BLaER1 treated with 17β-estradiol and CSF1 and Interleukin-3, amounts not matched to agents 10 nM and 100 nM (cell line): ENCODE data around the gene ZC3HAV1L.
"Not testable (repeated sequence)": the region's sequence is repeated elsewhere in the genome, so short reads cannot be mapped to it uniquely, and the experiment has no call there.

Experiments
- H3K27ac ChIP-seq, 11 experiments: shearing (Covaris generic); formaldehyde crosslinking; 2 replicates each; pipeline ENCODE4 v1.8.1; 2022
- H3K27me3 ChIP-seq, 11 experiments: shearing (Covaris generic); formaldehyde crosslinking; 2 replicates each; pipeline ENCODE4 v1.8.1; 2022
- H3K36me3 ChIP-seq, 11 experiments: shearing (Covaris generic); formaldehyde crosslinking; 2 replicates each; pipeline ENCODE4 v1.8.1; 2022
- H3K4me1 ChIP-seq, 10 experiments: shearing (Covaris generic); formaldehyde crosslinking; 2 replicates each; pipeline ENCODE4 v1.8.1; 2022
- H3K4me2 ChIP-seq, 11 experiments: shearing (Covaris generic); formaldehyde crosslinking; 2 replicates each; pipeline ENCODE4 v1.8.1; 2022
- H3K4me3 ChIP-seq, 10 experiments: shearing (Covaris generic); formaldehyde crosslinking; 2 replicates each; pipeline ENCODE4 v1.8.1; 2022
- H3K9ac ChIP-seq, 11 experiments: shearing (Covaris generic); formaldehyde crosslinking; 2 replicates each; pipeline ENCODE4 v1.8.1; 2022
- H3K9me3 ChIP-seq, 11 experiments: shearing (Covaris generic); formaldehyde crosslinking; replicated peaks in 1 of 11; 2 replicates each; pipeline ENCODE4 v1.8.1; 2022
- H4K20me1 ChIP-seq, 11 experiments: shearing (Covaris generic); formaldehyde crosslinking; 2 replicates each; pipeline ENCODE4 v1.8.1; 2022
- Cebpa-rat ChIP-seq, 11 experiments: shearing (Covaris generic); IDR thresholded peaks; 2 replicates each; pipeline ENCODE4 v1.8.1; 2022

ZC3HAV1L gene, protein sequence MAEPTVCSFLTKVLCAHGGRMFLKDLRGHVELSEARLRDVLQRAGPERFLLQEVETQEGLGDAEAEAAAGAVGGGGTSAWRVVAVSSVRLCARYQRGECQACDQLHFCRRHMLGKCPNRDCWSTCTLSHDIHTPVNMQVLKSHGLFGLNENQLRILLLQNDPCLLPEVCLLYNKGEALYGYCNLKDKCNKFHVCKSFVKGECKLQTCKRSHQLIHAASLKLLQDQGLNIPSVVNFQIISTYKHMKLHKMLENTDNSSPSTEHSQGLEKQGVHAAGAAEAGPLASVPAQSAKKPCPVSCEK

DNA sequence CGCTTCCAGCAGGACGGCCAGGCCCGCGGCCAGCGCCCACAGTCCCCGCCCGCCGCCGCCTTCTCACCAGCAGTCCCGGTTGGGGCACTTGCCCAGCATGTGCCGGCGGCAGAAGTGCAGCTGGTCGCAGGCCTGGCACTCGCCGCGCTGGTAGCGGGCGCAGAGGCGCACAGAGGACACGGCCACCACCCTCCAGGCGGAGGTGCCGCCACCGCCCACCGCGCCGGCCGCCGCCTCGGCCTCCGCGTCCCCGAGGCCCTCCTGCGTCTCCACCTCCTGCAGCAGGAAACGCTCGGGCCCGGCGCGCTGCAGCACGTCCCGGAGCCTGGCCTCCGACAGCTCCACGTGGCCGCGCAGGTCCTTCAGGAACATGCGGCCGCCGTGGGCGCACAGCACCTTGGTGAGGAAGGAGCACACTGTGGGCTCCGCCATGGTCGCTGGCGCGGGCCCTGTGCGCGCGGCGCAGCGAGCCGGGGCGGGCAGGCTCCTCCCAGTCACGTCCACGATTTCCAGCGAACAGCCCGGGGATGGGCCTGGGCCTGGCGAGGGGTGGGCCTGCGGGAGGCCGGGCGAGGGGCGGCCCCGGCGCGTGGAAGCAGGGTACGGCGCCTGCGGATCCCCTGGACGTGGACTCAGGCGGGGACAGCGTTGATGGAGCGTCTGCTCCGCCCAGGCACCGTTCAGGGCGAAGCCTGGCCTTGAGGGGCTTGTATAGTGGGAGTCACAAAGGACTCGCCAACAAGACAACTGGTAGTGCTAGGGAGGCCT, at the start of gene ZC3HAV1L:
ZC3HAV1L (minus strand) TSS at position 457 of the 768 bp plus-strand sequence; CDS start at position 432, 25 bp downstream.
- Histone ChIP-seq H3K4me2 (peak within 1 kb of the TSS; percentile 85 to 99 (median 97)), H3K4me1 (peaks cover 26 to 46% (median 41%) of the 10 kb centered on the region in 10 experiments), H3K27me3 (no peaks in the 10 kb centered on the region), H4K20me1 (peaks cover 0 to 23% (median 9%) of the 10 kb centered on the region in 11 experiments; a peak in 12 of 22 replicates), H3K27ac (peak within 1 kb of the TSS; percentile 69 to 97 (median 92)), H3K9ac (peak within 1 kb of the TSS; percentile 80 to 97 (median 93)), H3K4me3 (peak within 1 kb of the TSS; percentile 69 to 93 (median 83)), H3K9me3 (no peaks in the 10 kb centered on the region), H3K36me3 (peaks cover 21 to 38% (median 32%) of the 10 kb centered on the region in 11 experiments)
- no peak for TF ChIP-seq Cebpa-rat (IDR thresholded peaks at IDR 0.05)

DNA sequence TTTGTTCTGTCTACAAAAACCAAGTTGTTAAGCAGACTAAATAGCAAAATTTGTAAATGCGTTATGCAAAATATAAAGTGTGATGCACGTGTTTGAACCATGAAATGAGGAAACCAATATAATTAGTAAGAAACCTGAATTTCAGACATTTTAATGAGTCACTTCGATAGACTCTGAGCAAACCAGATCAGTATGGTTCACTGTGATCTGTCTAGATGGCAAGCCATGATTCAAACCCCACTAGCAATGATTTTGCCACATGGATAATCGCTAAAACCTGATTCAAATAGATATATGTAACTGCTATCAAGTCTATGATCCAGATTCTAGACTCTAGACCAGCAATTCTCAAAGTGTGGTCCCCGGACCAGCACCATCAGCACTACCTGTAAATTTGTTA, 48.9 kb upstream of the ZC3HAV1L start:
- H3K4me1 ChIP-seq: peaks cover 0 to 17% (median 12%) of the 10 kb centered on the region in 10 experiments; a peak in 10 of 20 replicates
- H3K9ac ChIP-seq: no peak overlapping the region
- peaks cover 32 to 35% (median 34%) of the 10 kb centered on the region in 11 experiments for H3K9me3 ChIP-seq
- TF ChIP-seq Cebpa-rat (IDR thresholded peaks at IDR 0.05): no peak
- no peak overlapping the region for H3K4me3 ChIP-seq
- H3K4me2 ChIP-seq: no peak overlapping the region
- H3K27me3 ChIP-seq: no peaks in the 10 kb centered on the region
- H3K36me3 ChIP-seq: peaks cover 99 to 100% (median 100%) of the 10 kb centered on the region in 11 experiments
- H4K20me1 ChIP-seq: peaks cover 53 to 98% (median 90%) of the 10 kb centered on the region in 11 experiments; a peak in 21 of 22 replicates
- H3K27ac ChIP-seq: no peak overlapping the region

DNA sequence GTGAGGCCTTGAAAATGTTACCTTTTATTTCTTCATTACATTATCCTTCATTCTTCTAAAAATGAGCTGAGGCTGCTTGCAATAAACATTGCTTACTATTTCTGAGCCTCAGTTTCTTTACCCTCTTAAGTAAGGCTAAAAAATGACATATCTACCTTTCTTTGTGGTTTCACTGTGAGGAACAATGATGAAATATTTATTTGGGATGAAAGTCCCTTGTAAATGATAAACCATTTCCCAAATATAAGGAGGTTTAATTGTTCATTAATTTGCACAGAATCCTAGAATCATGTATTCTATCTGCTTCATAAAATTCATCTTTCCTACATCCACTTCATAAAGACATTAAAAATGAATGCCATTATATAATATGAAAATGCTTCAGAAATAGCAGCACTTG, 45.7 kb upstream of the ZC3HAV1L start:
- Histone ChIP-seq H3K4me2 (no peak overlapping the region), H3K4me3 (no peak overlapping the region), H3K4me1 (peaks cover 0 to 29% (median 13%) of the 10 kb centered on the region in 10 experiments; a peak in 11 of 20 replicates), H3K9ac (no peak overlapping the region; a peak in 1 of 22 replicates), H3K36me3 (peaks cover 99 to 100% (median 100%) of the 10 kb centered on the region in 11 experiments), H3K9me3 (peaks cover 2 to 4% (median 3%) of the 10 kb centered on the region in 11 experiments), H4K20me1 (peaks cover 79 to 100% (median 98%) of the 10 kb centered on the region in 11 experiments; a peak in 21 of 22 replicates), H3K27ac (no peak overlapping the region), H3K27me3 (no peaks in the 10 kb centered on the region)
- TF ChIP-seq Cebpa-rat (IDR thresholded peaks at IDR 0.05): no peak

DNA sequence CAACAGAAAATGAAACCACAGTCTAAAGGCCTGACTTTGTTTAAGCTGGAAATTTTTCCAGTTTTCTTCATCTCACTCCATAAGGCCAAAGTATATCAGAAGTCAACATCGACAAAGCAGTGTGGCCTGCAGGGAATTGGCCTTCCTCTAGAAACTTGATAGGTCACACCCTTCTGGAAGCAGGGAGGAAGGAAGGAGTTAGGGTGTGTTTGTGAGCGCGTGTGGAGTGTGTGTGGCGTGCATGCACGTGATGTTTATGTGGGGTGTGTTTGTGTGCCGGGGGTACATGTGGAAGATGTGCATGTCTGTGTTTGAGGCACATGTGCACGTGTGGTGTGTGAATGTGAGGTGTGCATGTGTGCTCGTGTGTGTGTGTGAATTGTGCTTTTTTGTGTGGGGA, 45.1 kb upstream of the ZC3HAV1L start:
- Histone ChIP-seq H3K27me3 (no peaks in the 10 kb centered on the region), H3K9ac (no peak overlapping the region), H3K36me3 (peaks cover 100% of the 10 kb centered on the region in 11 experiments), H3K4me3 (no peak overlapping the region), H3K9me3 (no peaks in the 10 kb centered on the region), H3K27ac (no peak overlapping the region), H4K20me1 (peaks cover 85 to 100% (median 100%) of the 10 kb centered on the region in 11 experiments; a peak in 21 of 22 replicates), H3K4me2 (no peak overlapping the region), H3K4me1 (peaks cover 0 to 29% (median 12%) of the 10 kb centered on the region in 10 experiments; a peak in 10 of 20 replicates)
- TF ChIP-seq Cebpa-rat (IDR thresholded peaks at IDR 0.05): no peak

DNA sequence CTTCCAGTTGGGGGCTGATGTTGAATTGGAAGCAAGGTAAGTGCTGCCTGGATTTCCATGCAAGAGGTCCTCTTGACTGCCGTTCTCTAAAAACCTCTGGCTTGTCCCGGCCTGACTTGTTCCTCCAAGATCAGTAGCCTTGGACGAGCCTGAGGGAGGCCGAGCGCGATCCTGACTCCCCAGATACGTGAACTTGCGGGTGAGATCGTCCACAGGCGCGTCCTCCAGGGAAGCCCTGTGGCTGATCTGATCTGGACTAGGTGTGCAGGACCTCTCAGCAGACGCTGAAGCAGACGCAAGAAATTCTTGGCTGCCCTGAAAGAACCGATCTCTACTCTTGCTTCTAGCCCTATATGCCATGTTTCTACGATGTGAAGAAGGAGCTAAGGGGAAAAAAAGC, 44.0 kb upstream of the ZC3HAV1L start:
- Histone ChIP-seq H3K4me2 (no peak overlapping the region), H3K4me3 (no peak overlapping the region), H4K20me1 (peaks cover 84 to 100% (median 100%) of the 10 kb centered on the region in 11 experiments; a peak in 21 of 22 replicates), H3K9me3 (no peaks in the 10 kb centered on the region), H3K27me3 (no peaks in the 10 kb centered on the region), H3K36me3 (peaks cover 97 to 100% (median 99%) of the 10 kb centered on the region in 11 experiments), H3K9ac (no peak overlapping the region), H3K4me1 (peaks cover 1 to 31% (median 7%) of the 10 kb centered on the region in 10 experiments; a peak in 16 of 20 replicates), H3K27ac (no peak overlapping the region; a peak in 1 of 22 replicates)
- no peak for TF ChIP-seq Cebpa-rat (IDR thresholded peaks at IDR 0.05)

DNA sequence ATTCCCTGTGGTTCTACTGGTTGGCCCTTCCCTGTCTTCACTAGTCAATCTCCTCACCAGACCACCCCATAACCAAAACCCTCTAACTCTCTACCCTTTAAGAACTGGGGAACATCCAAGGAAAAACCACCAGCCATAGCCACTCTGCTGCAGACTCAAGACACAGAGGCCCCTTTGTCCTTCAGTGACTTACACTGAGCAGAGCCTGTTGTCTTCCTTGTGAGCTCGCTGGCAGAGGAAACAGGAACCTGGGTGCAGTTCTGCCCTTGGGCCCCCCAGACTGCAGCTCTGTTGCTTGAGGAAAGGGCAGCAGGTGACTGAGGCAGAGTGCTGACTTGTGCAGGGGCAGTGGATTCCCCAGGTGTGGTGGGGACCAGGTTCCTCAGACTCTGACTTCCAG, 43.1 kb upstream of the ZC3HAV1L start:
- peaks cover 74 to 99% (median 95%) of the 10 kb centered on the region in 11 experiments; a peak in 20 of 22 replicates for H4K20me1 ChIP-seq
- peak overlapping the region in 2 of 11 experiments; percentile 15 to 39; a peak in 2 of 22 replicates for H3K9ac ChIP-seq
- no peaks in the 10 kb centered on the region for H3K27me3 ChIP-seq
- H3K4me2 ChIP-seq: peak overlapping the region in 2 of 11 experiments; percentile 36 to 72; a peak in 4 of 22 replicates
- no peak for TF ChIP-seq Cebpa-rat (IDR thresholded peaks at IDR 0.05)
- H3K4me3 ChIP-seq: no peak overlapping the region
- peaks cover 92 to 100% (median 97%) of the 10 kb centered on the region in 11 experiments for H3K36me3 ChIP-seq
- peak overlapping the region in 4 of 11 experiments; percentile 16 to 38 (median 28); a peak in 5 of 22 replicates for H3K27ac ChIP-seq
- H3K9me3 ChIP-seq: no peaks in the 10 kb centered on the region
- peaks cover 3 to 33% (median 6%) of the 10 kb centered on the region in 10 experiments; a peak in 16 of 20 replicates for H3K4me1 ChIP-seq

DNA sequence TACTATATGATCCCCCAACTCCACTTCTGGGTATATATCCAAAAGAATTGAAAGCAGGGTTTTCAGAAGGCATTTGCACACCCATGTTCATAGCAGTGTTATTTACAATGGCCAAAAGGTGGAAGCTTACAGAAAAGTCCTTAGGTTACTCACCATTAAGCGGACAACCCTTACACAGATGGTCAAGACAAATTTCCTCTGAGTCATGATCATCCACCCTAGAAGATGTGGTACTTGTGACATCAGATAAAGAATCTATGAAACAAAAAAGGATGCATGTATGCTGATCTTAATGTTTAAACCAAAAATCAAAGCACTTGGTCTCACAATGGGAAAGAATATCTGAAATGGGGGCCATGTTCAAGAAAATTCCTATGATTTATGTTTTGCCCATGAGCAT, 42.6 kb upstream of the ZC3HAV1L start:
- no peaks in the 10 kb centered on the region for H3K27me3 ChIP-seq
- no peak overlapping the region for H3K4me3 ChIP-seq
- H3K9ac ChIP-seq: peak overlapping the region in 1 of 11 experiments; percentile 39; a peak in 1 of 22 replicates
- peak overlapping the region in 4 of 11 experiments; percentile 16 to 38 (median 28); a peak in 3 of 22 replicates for H3K27ac ChIP-seq
- no peak for TF ChIP-seq Cebpa-rat (IDR thresholded peaks at IDR 0.05)
- H3K9me3 ChIP-seq: no peaks in the 10 kb centered on the region
- H3K4me2 ChIP-seq: peak overlapping the region in 2 of 11 experiments; percentile 36 to 72; a peak in 3 of 22 replicates
- H3K4me1 ChIP-seq: peaks cover 3 to 33% (median 6%) of the 10 kb centered on the region in 10 experiments; a peak in 16 of 20 replicates
- H3K36me3 ChIP-seq: peaks cover 92 to 100% (median 97%) of the 10 kb centered on the region in 11 experiments
- H4K20me1 ChIP-seq: peaks cover 69 to 99% (median 95%) of the 10 kb centered on the region in 11 experiments; a peak in 20 of 22 replicates

DNA sequence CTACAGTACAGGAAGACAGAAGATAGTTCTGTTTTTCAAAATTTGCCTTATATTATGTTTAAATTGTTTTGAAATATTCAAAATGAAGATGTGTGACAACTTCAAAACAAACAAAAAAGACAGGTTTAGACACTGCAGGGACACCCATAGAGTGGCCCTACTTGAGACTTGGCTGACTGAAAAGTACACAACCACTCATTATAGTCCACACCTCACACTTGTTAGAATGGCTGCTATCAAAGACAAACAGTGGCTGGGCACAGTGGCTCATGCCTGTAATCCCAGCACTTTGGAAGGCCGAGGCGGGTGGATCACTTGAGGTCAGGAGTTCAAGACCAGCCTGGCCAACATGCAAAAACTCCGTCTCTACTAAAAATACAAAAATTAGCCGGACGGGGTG, 41.9 kb upstream of the ZC3HAV1L start:
- H3K9me3 ChIP-seq, H3K4me3 ChIP-seq, H3K4me2 ChIP-seq, H3K27ac ChIP-seq, H3K27me3 ChIP-seq, H3K9ac ChIP-seq: not testable (repeated sequence)
- H3K36me3 ChIP-seq: peaks cover 92 to 100% (median 97%) of the 10 kb centered on the region in 11 experiments
- H3K4me1 ChIP-seq: peaks cover 3 to 33% (median 7%) of the 10 kb centered on the region in 10 experiments; a peak in 16 of 20 replicates
- peaks cover 62 to 99% (median 91%) of the 10 kb centered on the region in 11 experiments; a peak in 20 of 22 replicates for H4K20me1 ChIP-seq
